ENCODE measurements around the gene SYT12. TPM values are rescaled to one million over a fixed set of nuclear protein-coding genes. Genes with fewer than 3 reads are reported as not detected.

The SYT12 gene
- total and polyA plus RNA-seq, 9 of the 15 experiments (the other 6 are each of a cell fraction or from before 2014, with no cell fraction given), result 0.03 to 0.11 (median 0.03) TPM; not detected in 4

GRCh38 chr11:67006029-67006884 lies 16.7 kb upstream of the SYT12 start (continued):
- TF ChIP-seq DDX20 (tag; IDR thresholded peaks at IDR 0.05; ENCODE audit: low read depth) (peak; percentile 69; the same call in 1 of the 2 replicates), ZBTB7A (IDR thresholded peaks at IDR 0.05; ENCODE audit: borderline replicate concordance, control insufficient read depth, low read depth, low read length) (no peak), E2F1 (CRISPR knock-in tag; IDR thresholded peaks at IDR 0.05) (no peak), HMGN3 (IDR thresholded peaks at IDR 0.05; ENCODE audit: borderline replicate concordance, extremely low read depth, insufficient read length, low read depth, low read length) (no peak), ETV6 (IDR thresholded peaks at IDR 0.05; ENCODE audit: borderline replicate concordance in 1 of 2, low read depth in 2 of 2, low read length in 1 of 2) (no peak), ETV6 (CRISPR knock-in tag; IDR thresholded peaks at IDR 0.05; ENCODE audit: borderline replicate concordance) (no peak), ZEB2 (IDR thresholded peaks at IDR 0.05) (no peak), ETV5 (CRISPR knock-in tag; IDR thresholded peaks at IDR 0.05; ENCODE audit: low read depth) (no peak), CEBPB (tag; IDR thresholded peaks at IDR 0.05) (peak; percentile 28; the same call in 1 of the 2 replicates), RFX1 (IDR thresholded peaks at IDR 0.05) (no peak), TCF7L2 (IDR thresholded peaks at IDR 0.05; ENCODE audit: low read depth, low read length) (no peak), NFRKB (IDR thresholded peaks at IDR 0.05; ENCODE audit: low read depth) (peak; percentile 88), RAD51 (IDR thresholded peaks at IDR 0.05; ENCODE audit: borderline replicate concordance, low read depth) (peak; percentile 99), TEAD1 (CRISPR knock-in tag; IDR thresholded peaks at IDR 0.05) (0 out of 4 replicates have a peak, but pooled peaks of 1 of the 2 experiments have one; percentile 61), USF2 (CRISPR knock-in tag; IDR thresholded peaks at IDR 0.05) (peak; percentile 96), NR0B1 (IDR thresholded peaks at IDR 0.05; ENCODE audit: partially characterized antibody) (no peak), BHLHE40 (IDR thresholded peaks at IDR 0.05; ENCODE audit: low read length) (peak; percentile 34; the same call in 1 of the 2 replicates)
- TF ChIP-seq, protein P1, sequence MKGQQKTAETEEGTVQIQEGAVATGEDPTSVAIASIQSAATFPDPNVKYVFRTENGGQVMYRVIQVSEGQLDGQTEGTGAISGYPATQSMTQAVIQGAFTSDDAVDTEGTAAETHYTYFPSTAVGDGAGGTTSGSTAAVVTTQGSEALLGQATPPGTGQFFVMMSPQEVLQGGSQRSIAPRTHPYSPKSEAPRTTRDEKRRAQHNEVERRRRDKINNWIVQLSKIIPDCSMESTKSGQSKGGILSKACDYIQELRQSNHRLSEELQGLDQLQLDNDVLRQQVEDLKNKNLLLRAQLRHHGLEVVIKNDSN (CRISPR knock-in tag; IDR thresholded peaks at IDR 0.05), result peak; percentile 99
- TF ChIP-seq, protein P2, sequence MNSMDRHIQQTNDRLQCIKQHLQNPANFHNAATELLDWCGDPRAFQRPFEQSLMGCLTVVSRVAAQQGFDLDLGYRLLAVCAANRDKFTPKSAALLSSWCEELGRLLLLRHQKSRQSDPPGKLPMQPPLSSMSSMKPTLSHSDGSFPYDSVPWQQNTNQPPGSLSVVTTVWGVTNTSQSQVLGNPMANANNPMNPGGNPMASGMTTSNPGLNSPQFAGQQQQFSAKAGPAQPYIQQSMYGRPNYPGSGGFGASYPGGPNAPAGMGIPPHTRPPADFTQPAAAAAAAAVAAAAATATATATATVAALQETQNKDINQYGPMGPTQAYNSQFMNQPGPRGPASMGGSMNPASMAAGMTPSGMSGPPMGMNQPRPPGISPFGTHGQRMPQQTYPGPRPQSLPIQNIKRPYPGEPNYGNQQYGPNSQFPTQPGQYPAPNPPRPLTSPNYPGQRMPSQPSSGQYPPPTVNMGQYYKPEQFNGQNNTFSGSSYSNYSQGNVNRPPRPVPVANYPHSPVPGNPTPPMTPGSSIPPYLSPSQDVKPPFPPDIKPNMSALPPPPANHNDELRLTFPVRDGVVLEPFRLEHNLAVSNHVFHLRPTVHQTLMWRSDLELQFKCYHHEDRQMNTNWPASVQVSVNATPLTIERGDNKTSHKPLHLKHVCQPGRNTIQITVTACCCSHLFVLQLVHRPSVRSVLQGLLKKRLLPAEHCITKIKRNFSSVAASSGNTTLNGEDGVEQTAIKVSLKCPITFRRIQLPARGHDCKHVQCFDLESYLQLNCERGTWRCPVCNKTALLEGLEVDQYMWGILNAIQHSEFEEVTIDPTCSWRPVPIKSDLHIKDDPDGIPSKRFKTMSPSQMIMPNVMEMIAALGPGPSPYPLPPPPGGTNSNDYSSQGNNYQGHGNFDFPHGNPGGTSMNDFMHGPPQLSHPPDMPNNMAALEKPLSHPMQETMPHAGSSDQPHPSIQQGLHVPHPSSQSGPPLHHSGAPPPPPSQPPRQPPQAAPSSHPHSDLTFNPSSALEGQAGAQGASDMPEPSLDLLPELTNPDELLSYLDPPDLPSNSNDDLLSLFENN (IDR thresholded peaks at IDR 0.05; ENCODE audit: low read depth in 2 of 2, low read length in 2 of 2), result no peak

Data from K562 (cell line).